ENCODE data around the gene PHKB. TPM values are rescaled to one million over a fixed set of nuclear protein-coding genes. Genes with fewer than 3 reads are reported as not detected.

PHKB gene
- total and polyA plus RNA-seq, 2 donors (not counting 3 experiments of a cell fraction or from before 2014, with no cell fraction given) = 30.1 to 61.0 TPM

DNA sequence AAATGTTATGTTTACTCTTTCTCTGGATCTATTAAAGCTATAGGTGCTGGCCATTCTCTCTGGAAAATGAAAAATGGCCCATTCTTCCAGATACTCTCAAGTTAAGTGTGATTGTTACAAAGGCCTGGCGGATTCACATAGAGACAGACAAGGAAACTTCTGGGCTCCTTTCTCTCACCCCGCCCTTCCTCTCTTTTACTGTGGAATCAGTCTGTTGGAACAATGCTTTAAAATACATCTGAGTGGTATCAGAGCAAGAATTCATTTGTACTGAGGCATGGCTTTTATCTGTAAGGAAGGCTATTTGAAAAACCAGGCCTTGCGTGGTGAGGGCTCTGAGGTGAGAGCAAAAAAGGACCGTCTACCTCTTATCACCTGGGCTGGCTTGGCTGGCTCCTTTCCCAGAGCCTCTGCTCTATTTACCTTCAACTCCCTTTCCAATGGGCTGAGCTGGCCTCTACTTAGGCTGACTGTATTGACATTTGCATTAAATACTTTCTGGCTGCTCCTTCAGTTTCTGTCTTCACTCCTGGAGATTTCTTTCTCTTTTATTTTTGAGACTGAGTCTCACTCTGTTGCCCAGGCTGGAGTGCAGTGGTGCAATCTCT is 274.0 kb downstream of the PHKB start:
- H3K27ac ChIP-seq (ENCODE audit: insufficient read depth, low read depth, low read length) = no peak overlapping the region
- no peaks in the 10 kb centered on the region for H3K79me2 ChIP-seq (ENCODE audit: control insufficient read depth, insufficient read depth, low read length)
- H3K9me3 ChIP-seq (replicated peaks; ENCODE audit: control insufficient read depth, insufficient read depth, low read length) = no peaks in the 10 kb centered on the region
- H3K36me3 ChIP-seq (ENCODE audit: control insufficient read depth in 2 of 2, extremely low read depth in 1 of 2, insufficient read depth in 2 of 2, low read length in 2 of 2) = no peaks in the 10 kb centered on the region
- ChIA-PET CTCF (interaction anchor here (1.5 kb wide), 1 partner anchor 10 kb away, joined by 5 read pairs; no protein-coding TSS in a partner anchor), POLR2A (no interaction called here)
- TF ChIP-seq GATA2 (IDR thresholded peaks at IDR 0.05; ENCODE audit: insufficient read depth, insufficient read length, low read depth, low read length) (no peak), FOS (IDR thresholded peaks at IDR 0.05; ENCODE audit: borderline replicate concordance, insufficient read depth, low read length) (no peak), MYC (IDR thresholded peaks at IDR 0.05; ENCODE audit: low read depth, low read length) (no peak), POLR2A (IDR thresholded peaks at IDR 0.05; ENCODE audit: low read depth, low read length) (no peak), JUN (IDR thresholded peaks at IDR 0.05; ENCODE audit: borderline replicate concordance, insufficient read depth, insufficient read length, low read depth) (no peak), POLR2AphosphoS5 (IDR thresholded peaks at IDR 0.05; ENCODE audit: insufficient read depth, low read depth, low read length) (no peak), EZH2 (IDR thresholded peaks at IDR 0.05; ENCODE audit: borderline replicate concordance, low read depth, low read length, severe bottlenecking) (no peak)
- TF ChIP-seq, protein P1, sequence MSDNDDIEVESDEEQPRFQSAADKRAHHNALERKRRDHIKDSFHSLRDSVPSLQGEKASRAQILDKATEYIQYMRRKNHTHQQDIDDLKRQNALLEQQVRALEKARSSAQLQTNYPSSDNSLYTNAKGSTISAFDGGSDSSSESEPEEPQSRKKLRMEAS (IDR thresholded peaks at IDR 0.05; ENCODE audit: insufficient read depth, insufficient read length) = no peak
- TF ChIP-seq, protein P2, sequence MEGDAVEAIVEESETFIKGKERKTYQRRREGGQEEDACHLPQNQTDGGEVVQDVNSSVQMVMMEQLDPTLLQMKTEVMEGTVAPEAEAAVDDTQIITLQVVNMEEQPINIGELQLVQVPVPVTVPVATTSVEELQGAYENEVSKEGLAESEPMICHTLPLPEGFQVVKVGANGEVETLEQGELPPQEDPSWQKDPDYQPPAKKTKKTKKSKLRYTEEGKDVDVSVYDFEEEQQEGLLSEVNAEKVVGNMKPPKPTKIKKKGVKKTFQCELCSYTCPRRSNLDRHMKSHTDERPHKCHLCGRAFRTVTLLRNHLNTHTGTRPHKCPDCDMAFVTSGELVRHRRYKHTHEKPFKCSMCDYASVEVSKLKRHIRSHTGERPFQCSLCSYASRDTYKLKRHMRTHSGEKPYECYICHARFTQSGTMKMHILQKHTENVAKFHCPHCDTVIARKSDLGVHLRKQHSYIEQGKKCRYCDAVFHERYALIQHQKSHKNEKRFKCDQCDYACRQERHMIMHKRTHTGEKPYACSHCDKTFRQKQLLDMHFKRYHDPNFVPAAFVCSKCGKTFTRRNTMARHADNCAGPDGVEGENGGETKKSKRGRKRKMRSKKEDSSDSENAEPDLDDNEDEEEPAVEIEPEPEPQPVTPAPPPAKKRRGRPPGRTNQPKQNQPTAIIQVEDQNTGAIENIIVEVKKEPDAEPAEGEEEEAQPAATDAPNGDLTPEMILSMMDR (IDR thresholded peaks at IDR 0.05; ENCODE audit: extremely low read depth in 1 of 2, insufficient read depth in 1 of 2, low read depth in 1 of 2, low read length in 2 of 2) = no peak
- no peak for DNase-seq (ENCODE audit: low read depth, low spot score)
- H3K9ac ChIP-seq (replicated peaks; ENCODE audit: extremely low read depth, insufficient read depth, low read length) = no peak overlapping the region
- no peak for FAIRE-seq
- H3K9me1 ChIP-seq (replicated peaks; ENCODE audit: control insufficient read depth, extremely low read depth, insufficient read depth, low read length) = no peaks in the 10 kb centered on the region
- H3K4me2 ChIP-seq (ENCODE audit: insufficient read depth, low read length) = no peak overlapping the region
- H3K4me1 ChIP-seq (ENCODE audit: control insufficient read depth, extremely low read depth, insufficient read depth, low read length) = peaks cover 10% of the 10 kb centered on the region
- no peaks in the 10 kb centered on the region for H4K20me1 ChIP-seq (replicated peaks; ENCODE audit: control insufficient read depth, extremely low read depth, insufficient read depth, low read length)
- no peaks in the 10 kb centered on the region for H3K27me3 ChIP-seq (ENCODE audit: control insufficient read depth in 2 of 2, insufficient read depth in 2 of 2, low read length in 2 of 2)
- dilution Hi-C loops (cut with MboI; ENCODE audit: extremely low pct_ligation_motif_present, low sequenced_read_pairs) = no loop called here
- H2AFZ ChIP-seq (ENCODE audit: low read depth, low read length) = no peak overlapping the region
- H3K4me3 ChIP-seq (replicated peaks in 1 of 3; ENCODE audit: insufficient read depth in 1 of 3, low read depth in 1 of 3, low read length in 3 of 3) = no peak overlapping the region
- no TSS peak for BruUV-seq (replicated peaks)
- intact Hi-C loops (cut with micrococcal nuclease) = no loop called here

All from endothelial cell of umbilical vein (primary cell).